ENCODE data around the gene AVPR1B.

Gene AVPR1B

DNA sequence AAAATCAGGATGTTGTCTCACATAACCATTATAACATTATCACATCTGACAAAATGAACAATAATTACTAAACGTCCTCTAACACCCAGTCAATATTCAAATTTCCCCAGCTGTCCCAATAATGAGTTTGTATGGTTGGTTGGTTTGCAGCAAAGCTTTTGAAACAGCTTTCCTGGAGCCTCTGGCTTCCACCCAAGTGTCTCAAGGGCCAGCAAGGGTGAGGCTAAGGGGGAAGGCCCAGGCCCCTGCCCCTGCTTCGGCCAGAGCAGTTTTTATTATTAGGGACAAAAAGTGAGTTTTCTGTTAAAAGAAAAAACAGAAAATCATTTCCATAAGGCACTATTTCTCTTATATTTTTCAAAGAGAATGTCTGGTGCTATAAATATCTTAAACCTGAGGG lies 19.1 kb upstream of the AVPR1B start:
- Histone ChIP-seq H3K27me3 (replicated peaks in 2 of 5; ENCODE audit: control insufficient read depth in 4 of 5, insufficient read depth in 5 of 5, low read length in 4 of 5) (peaks cover 0 to 2% (median 0%) of the 10 kb centered on the region in 5 experiments), H3K4me3 (ENCODE audit: control insufficient read depth in 1 of 7, extremely low read depth in 1 of 7, insufficient read depth in 4 of 7, low read depth in 2 of 7, low read length in 6 of 7) (no peak overlapping the region), H3K9me3 (ENCODE audit: control extremely low read depth in 1 of 5, control insufficient read depth in 4 of 5, insufficient read depth in 2 of 5, low read depth in 1 of 5, low read length in 4 of 5) (no peaks in the 10 kb centered on the region), H3K4me1 (ENCODE audit: control extremely low read depth in 1 of 4, control insufficient read depth in 4 of 4, insufficient read depth in 4 of 4, low read length in 3 of 4) (no peaks in the 10 kb centered on the region), H3K36me3 (ENCODE audit: control insufficient read depth in 4 of 4, insufficient read depth in 4 of 4, low read length in 3 of 4) (no peaks in the 10 kb centered on the region), H3K27ac (ENCODE audit: insufficient read depth in 1 of 2, low read depth in 1 of 2, low read length in 2 of 2, poor library complexity in 1 of 2, severe bottlenecking in 2 of 2) (no peak overlapping the region)
- CTCF ChIA-PET = interaction anchor here (0.5 to 1.4 kb wide), 2 partner anchors 158 to 1443 kb away, joined by 3 read pairs; no protein-coding TSS in a partner anchor
- no CpG with 5 or more reads among the region's 2 CpGs for WGBS (ENCODE audit: insufficient coverage)
- no peak for DNase-seq
- POLR2A ChIA-PET = no interaction called here

DNA sequence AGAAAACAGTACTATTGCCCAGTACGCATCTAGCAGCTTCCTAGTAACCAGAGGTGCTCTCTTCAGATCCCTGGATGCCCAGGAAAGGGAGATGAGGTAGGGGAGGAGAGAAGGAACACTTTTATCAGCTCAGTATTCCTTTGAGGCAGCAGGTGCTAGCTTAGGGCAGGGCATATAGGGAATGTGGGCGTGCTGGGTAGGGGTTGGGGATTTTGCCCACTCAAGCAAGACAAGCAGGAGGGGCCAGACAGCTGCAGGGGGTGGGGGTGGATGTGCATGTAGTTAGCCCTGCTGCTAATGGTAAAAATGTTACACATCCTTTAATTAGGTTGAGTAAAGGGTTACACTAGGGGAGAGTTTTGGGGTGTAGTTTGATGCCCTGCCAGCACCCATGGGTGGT lies 18.1 kb upstream of the AVPR1B start:
- WGBS (ENCODE audit: insufficient coverage) = 96% methylated on average over 2 of the region's 2 CpGs
- POLR2A ChIA-PET = no interaction called here
- Histone ChIP-seq H3K27me3 (replicated peaks in 2 of 5; ENCODE audit: control insufficient read depth in 4 of 5, insufficient read depth in 5 of 5, low read length in 4 of 5) (peaks cover 0 to 2% (median 0%) of the 10 kb centered on the region in 5 experiments), H3K4me3 (ENCODE audit: control insufficient read depth in 1 of 7, extremely low read depth in 1 of 7, insufficient read depth in 4 of 7, low read depth in 2 of 7, low read length in 6 of 7) (no peak overlapping the region), H3K9me3 (ENCODE audit: control extremely low read depth in 1 of 5, control insufficient read depth in 4 of 5, insufficient read depth in 2 of 5, low read depth in 1 of 5, low read length in 4 of 5) (no peaks in the 10 kb centered on the region), H3K4me1 (ENCODE audit: control extremely low read depth in 1 of 4, control insufficient read depth in 4 of 4, insufficient read depth in 4 of 4, low read length in 3 of 4) (no peaks in the 10 kb centered on the region), H3K27ac (ENCODE audit: insufficient read depth in 1 of 2, low read depth in 1 of 2, low read length in 2 of 2, poor library complexity in 1 of 2, severe bottlenecking in 2 of 2) (no peak overlapping the region), H3K36me3 (ENCODE audit: control insufficient read depth in 4 of 4, insufficient read depth in 4 of 4, low read length in 3 of 4) (no peaks in the 10 kb centered on the region)
- no peak for DNase-seq
- CTCF ChIA-PET = interaction anchor here (1.3 to 1.4 kb wide), 2 partner anchors 11 to 157 kb away, joined by 3 to 4 read pairs; no protein-coding TSS in a partner anchor

DNA sequence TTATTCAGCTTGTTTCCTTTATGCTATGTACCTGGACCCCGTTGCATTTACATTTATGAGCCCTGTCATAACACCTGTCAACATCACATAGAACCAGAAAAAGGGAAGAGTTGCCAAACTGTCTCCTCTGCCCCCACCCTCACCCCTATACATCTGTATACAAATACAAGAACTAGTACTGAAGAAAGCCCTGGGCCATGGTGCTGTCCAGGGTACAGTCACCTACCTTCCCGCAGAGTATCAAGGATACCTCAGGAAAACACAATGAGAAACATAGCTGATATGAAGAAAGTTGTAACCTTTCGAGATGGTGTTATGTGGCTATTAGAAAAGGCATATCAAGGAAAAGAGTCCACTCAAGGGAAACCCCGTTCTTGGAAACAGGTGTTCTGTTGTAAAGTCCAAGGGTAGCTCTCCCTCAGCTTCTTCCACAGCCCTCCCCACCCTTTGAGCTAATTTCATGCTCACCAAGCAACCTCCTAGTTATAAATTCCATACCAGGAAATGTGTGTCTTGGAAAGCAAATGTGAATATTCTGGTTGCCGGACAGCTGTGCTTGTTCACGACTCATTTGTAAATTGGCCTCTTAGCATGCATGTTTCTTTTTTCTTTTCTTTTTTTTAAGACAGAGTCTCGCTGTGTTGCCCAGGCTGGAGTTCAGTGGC lies 16.7 kb upstream of the AVPR1B start:
- ChIA-PET CTCF (interaction anchor here (0.7 to 1.7 kb wide), 3 partner anchors 9 to 228 kb away, joined by 3 to 4 read pairs (median 3); no protein-coding TSS in a partner anchor), POLR2A (no interaction called here)
- no peak overlapping the region for H3K4me3 ChIP-seq (ENCODE audit: control insufficient read depth in 1 of 7, extremely low read depth in 1 of 7, insufficient read depth in 4 of 7, low read depth in 2 of 7, low read length in 6 of 7)
- H3K27me3 ChIP-seq (replicated peaks in 2 of 5; ENCODE audit: control insufficient read depth in 4 of 5, insufficient read depth in 5 of 5, low read length in 4 of 5) = peaks cover 0 to 2% (median 0%) of the 10 kb centered on the region in 5 experiments
- no peaks in the 10 kb centered on the region for H3K9me3 ChIP-seq (ENCODE audit: control extremely low read depth in 1 of 5, control insufficient read depth in 4 of 5, insufficient read depth in 2 of 5, low read depth in 1 of 5, low read length in 4 of 5)
- no peak for DNase-seq
- H3K27ac ChIP-seq (ENCODE audit: insufficient read depth in 1 of 2, low read depth in 1 of 2, low read length in 2 of 2, poor library complexity in 1 of 2, severe bottlenecking in 2 of 2) = no peak overlapping the region
- WGBS (ENCODE audit: insufficient coverage) = 95% methylated on average over 6 of the region's 7 CpGs
- H3K36me3 ChIP-seq (ENCODE audit: control insufficient read depth in 4 of 4, insufficient read depth in 4 of 4, low read length in 3 of 4) = no peaks in the 10 kb centered on the region
- no peaks in the 10 kb centered on the region for H3K4me1 ChIP-seq (ENCODE audit: control extremely low read depth in 1 of 4, control insufficient read depth in 4 of 4, insufficient read depth in 4 of 4, low read length in 3 of 4)

DNA sequence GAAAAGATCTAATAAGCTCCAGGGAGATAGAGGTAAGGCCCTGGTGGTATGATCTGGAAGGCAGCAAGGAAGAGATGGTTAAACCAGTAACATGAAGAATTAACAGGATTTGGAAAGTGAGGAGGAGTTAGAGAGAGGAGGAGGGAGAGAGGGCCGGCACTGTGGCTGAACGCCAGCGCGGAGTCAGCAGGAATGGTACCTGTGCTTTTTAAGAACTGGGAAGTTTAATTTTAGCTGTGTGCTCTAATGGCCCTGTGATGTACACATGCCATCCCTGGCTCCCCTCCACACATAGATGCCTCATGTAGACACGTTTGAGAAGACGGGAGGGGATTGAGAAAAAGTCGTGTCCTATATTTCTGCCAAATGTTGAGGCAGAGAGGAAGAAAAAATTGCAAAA lies 13.8 kb upstream of the AVPR1B start:
- CTCF ChIA-PET = no interaction called here
- WGBS (ENCODE audit: insufficient coverage) = 97% methylated on average over 6 of the region's 7 CpGs
- H3K9me3 ChIP-seq (ENCODE audit: control extremely low read depth in 1 of 5, control insufficient read depth in 4 of 5, insufficient read depth in 2 of 5, low read depth in 1 of 5, low read length in 4 of 5) = no peaks in the 10 kb centered on the region

DNA sequence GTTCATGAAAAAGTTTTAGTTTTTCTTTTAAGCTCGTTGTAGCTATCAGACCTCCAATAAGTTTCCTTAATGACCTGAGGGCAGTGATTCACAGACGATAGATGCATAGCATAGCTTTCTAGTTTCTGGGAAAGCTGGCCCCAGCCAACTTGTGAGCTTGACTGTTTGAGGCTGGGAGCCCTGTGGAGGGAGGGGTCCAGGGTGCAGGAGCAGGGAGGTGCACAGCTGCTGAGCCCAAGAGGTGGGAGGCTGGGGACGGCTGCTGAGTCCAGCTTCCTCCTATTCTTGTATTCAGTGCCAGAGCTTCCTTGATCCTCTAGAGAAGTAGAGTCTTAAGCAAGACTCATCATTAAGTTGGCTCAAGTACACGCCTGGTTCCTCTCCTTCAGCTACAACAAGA lies 11.0 kb upstream of the AVPR1B start:
- Histone ChIP-seq H3K4me3 (ENCODE audit: control insufficient read depth in 1 of 7, extremely low read depth in 1 of 7, insufficient read depth in 4 of 7, low read depth in 2 of 7, low read length in 6 of 7) (no peak overlapping the region), H3K27ac (ENCODE audit: insufficient read depth in 1 of 2, low read depth in 1 of 2, low read length in 2 of 2, poor library complexity in 1 of 2, severe bottlenecking in 2 of 2) (no peak overlapping the region), H3K4me1 (ENCODE audit: control extremely low read depth in 1 of 4, control insufficient read depth in 4 of 4, insufficient read depth in 4 of 4, low read length in 3 of 4) (no peaks in the 10 kb centered on the region), H3K9me3 (ENCODE audit: control extremely low read depth in 1 of 5, control insufficient read depth in 4 of 5, insufficient read depth in 2 of 5, low read depth in 1 of 5, low read length in 4 of 5) (no peaks in the 10 kb centered on the region), H3K36me3 (ENCODE audit: control insufficient read depth in 4 of 4, insufficient read depth in 4 of 4, low read length in 3 of 4) (no peaks in the 10 kb centered on the region), H3K27me3 (replicated peaks in 2 of 5; ENCODE audit: control insufficient read depth in 4 of 5, insufficient read depth in 5 of 5, low read length in 4 of 5) (peaks cover 0 to 2% (median 0%) of the 10 kb centered on the region in 5 experiments)
- POLR2A ChIA-PET = no interaction called here
- 89% methylated on average over 4 of the region's 4 CpGs for WGBS (ENCODE audit: insufficient coverage)
- no peak for DNase-seq
- CTCF ChIA-PET = interaction anchor here (1.4 to 2.1 kb wide), 3 partner anchors 10 to 144 kb away, joined by 3 to 10 read pairs (median 5); no protein-coding TSS in a partner anchor

More for the DNA sequence above, 13.8 kb upstream of the AVPR1B start:
- Histone ChIP-seq H3K27me3 (replicated peaks in 2 of 5; ENCODE audit: control insufficient read depth in 4 of 5, insufficient read depth in 5 of 5, low read length in 4 of 5) (peaks cover 0 to 2% (median 0%) of the 10 kb centered on the region in 5 experiments), H3K36me3 (ENCODE audit: control insufficient read depth in 4 of 4, insufficient read depth in 4 of 4, low read length in 3 of 4) (no peaks in the 10 kb centered on the region), H3K4me1 (ENCODE audit: control extremely low read depth in 1 of 4, control insufficient read depth in 4 of 4, insufficient read depth in 4 of 4, low read length in 3 of 4) (no peaks in the 10 kb centered on the region), H3K27ac (ENCODE audit: insufficient read depth in 1 of 2, low read depth in 1 of 2, low read length in 2 of 2, poor library complexity in 1 of 2, severe bottlenecking in 2 of 2) (no peak overlapping the region), H3K4me3 (ENCODE audit: control insufficient read depth in 1 of 7, extremely low read depth in 1 of 7, insufficient read depth in 4 of 7, low read depth in 2 of 7, low read length in 6 of 7) (no peak overlapping the region)
- POLR2A ChIA-PET = no interaction called here
- DNase-seq = no peak

DNA sequence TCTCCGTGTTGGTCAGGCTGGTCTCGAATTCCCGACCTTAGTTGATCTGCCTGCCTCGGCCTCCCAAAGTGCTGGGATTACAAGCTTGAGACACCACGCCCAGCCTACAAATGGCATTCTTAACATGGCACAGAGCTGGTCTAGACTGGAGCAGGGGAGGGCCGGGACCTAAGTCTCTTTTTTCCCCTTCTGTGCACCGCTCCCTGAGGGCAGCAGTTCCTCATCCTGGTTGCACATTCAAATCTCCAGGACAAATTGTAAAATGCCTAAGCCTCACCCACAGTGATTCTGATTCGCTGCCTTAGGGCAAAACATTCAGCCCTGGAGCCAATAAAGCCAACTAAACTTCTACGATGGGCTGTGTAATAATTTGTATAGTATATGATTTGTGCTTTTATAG lies 10.1 kb upstream of the AVPR1B start:
- H3K36me3 ChIP-seq (ENCODE audit: control insufficient read depth in 4 of 4, insufficient read depth in 4 of 4, low read length in 3 of 4) = no peaks in the 10 kb centered on the region
- WGBS (ENCODE audit: insufficient coverage) = 93% methylated on average over 7 of the region's 9 CpGs

DNA sequence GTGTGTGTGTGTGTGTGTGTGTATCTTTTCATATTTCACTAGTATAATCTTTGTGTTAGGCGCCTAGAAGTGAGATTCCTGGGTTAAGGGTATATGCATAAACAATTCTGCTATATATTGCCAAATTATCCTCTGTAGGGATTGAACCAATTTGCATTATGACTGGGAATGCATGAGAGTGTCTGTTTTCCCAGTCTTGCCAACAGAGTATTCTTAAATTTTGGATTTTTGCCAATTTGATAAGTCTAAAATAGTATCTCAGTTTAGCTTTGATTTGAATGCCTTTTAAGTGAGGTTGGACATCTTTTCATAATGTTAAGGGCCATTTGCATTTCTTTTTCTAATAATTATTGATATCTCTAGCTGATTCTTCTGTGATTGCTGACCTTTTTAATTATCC lies 8.2 kb upstream of the AVPR1B start:
- Histone ChIP-seq H3K9me3 (ENCODE audit: control extremely low read depth in 1 of 5, control insufficient read depth in 4 of 5, insufficient read depth in 2 of 5, low read depth in 1 of 5, low read length in 4 of 5) (peaks cover 0 to 8% (median 0%) of the 10 kb centered on the region in 5 experiments), H3K27ac (ENCODE audit: insufficient read depth in 1 of 2, low read depth in 1 of 2, low read length in 2 of 2, poor library complexity in 1 of 2, severe bottlenecking in 2 of 2) (no peak overlapping the region), H3K36me3 (ENCODE audit: control insufficient read depth in 4 of 4, insufficient read depth in 4 of 4, low read length in 3 of 4) (no peaks in the 10 kb centered on the region), H3K4me1 (ENCODE audit: control extremely low read depth in 1 of 4, control insufficient read depth in 4 of 4, insufficient read depth in 4 of 4, low read length in 3 of 4) (no peaks in the 10 kb centered on the region), H3K4me3 (ENCODE audit: control insufficient read depth in 1 of 7, extremely low read depth in 1 of 7, insufficient read depth in 4 of 7, low read depth in 2 of 7, low read length in 6 of 7) (no peak overlapping the region), H3K27me3 (replicated peaks in 2 of 5; ENCODE audit: control insufficient read depth in 4 of 5, insufficient read depth in 5 of 5, low read length in 4 of 5) (peaks cover 0 to 2% (median 0%) of the 10 kb centered on the region in 5 experiments)
- ChIA-PET CTCF (interaction anchor here (1.3 kb wide), 1 partner anchor 148 kb away, joined by 4 read pairs; no protein-coding TSS in a partner anchor), POLR2A (no interaction called here)
- no CpG with 5 or more reads among the region's 1 CpG for WGBS (ENCODE audit: insufficient coverage)
- DNase-seq = no peak

More for the DNA sequence above, 10.1 kb upstream of the AVPR1B start:
- Histone ChIP-seq H3K4me3 (ENCODE audit: control insufficient read depth in 1 of 7, extremely low read depth in 1 of 7, insufficient read depth in 4 of 7, low read depth in 2 of 7, low read length in 6 of 7) (no peak overlapping the region), H3K9me3 (ENCODE audit: control extremely low read depth in 1 of 5, control insufficient read depth in 4 of 5, insufficient read depth in 2 of 5, low read depth in 1 of 5, low read length in 4 of 5) (no peaks in the 10 kb centered on the region), H3K27ac (ENCODE audit: insufficient read depth in 1 of 2, low read depth in 1 of 2, low read length in 2 of 2, poor library complexity in 1 of 2, severe bottlenecking in 2 of 2) (no peak overlapping the region), H3K27me3 (replicated peaks in 2 of 5; ENCODE audit: control insufficient read depth in 4 of 5, insufficient read depth in 5 of 5, low read length in 4 of 5) (peaks cover 0 to 2% (median 0%) of the 10 kb centered on the region in 5 experiments), H3K4me1 (ENCODE audit: control extremely low read depth in 1 of 4, control insufficient read depth in 4 of 4, insufficient read depth in 4 of 4, low read length in 3 of 4) (no peaks in the 10 kb centered on the region)
- ChIA-PET CTCF (interaction anchor here (1.4 to 2.1 kb wide), 2 partner anchors 10 to 143 kb away, joined by 3 to 5 read pairs; no protein-coding TSS in a partner anchor), POLR2A (no interaction called here)
- no peak for DNase-seq
